Adrenal gland (tissue), 12 donors: Measurements from ENCODE around the gene SEPTIN2. TPM values are rescaled to one million over a fixed set of nuclear protein-coding genes. Genes with fewer than 3 reads are reported as not detected.
A peak's percentile ranks its signal among the peaks of the same experiment; 100 is the strongest.

Source experiments
- DNase-seq, 7 donors: peaks; one replicate each; pipeline ENCODE4 v3.0.0-alpha.2; 2019 to 2020
- H3K27ac ChIP-seq, 5 donors: fragments of 200-600 bp; sonication (generic) in 4 of 5; 1 replicate in 3 of 5; 2 replicates in 2 of 5; pipeline versions ENCODE4 v1.5.1 to v1.8.0; 2016 to 2020; ENCODE audit warnings: mild to moderate bottlenecking in 1 of 5
- H3K27me3 ChIP-seq: fragments of 200-600 bp; 2 replicates; pipeline ENCODE4 v1.8.0; 2021
- H3K36me3 ChIP-seq, 2 donors: fragments of 200-600 bp; replicated peaks in 1 of 2; 1 replicate in 1 of 2; 2 replicates in 1 of 2; pipeline versions ENCODE4 v1.5.1 to v1.8.0; 2018 to 2022
- H3K4me1 ChIP-seq, 2 donors: fragments of 200-600 bp; replicated peaks in 1 of 2; 1 replicate in 1 of 2; 2 replicates in 1 of 2; pipeline versions ENCODE4 v1.5.1 to v1.8.0; 2018 to 2021
- H3K4me3 ChIP-seq, 4 donors: fragments of 200-600 bp; sonication (generic) in 3 of 4; one replicate each; pipeline ENCODE4 v1.5.1; 2016 to 2018
- H3K9me3 ChIP-seq, 3 donors: fragments of 200-600 bp; sonication (generic) in 1 of 3; replicated peaks in 1 of 3; 1 replicate in 2 of 3; 2 replicates in 1 of 3; pipeline versions ENCODE4 v1.5.1 to v1.8.0; 2016 to 2021
- POLR2A ChIP-seq, 2 donors: fragments of 450-650 bp; IDR thresholded peaks; one replicate each; pipeline ENCODE4 v1.6.1; 2017; ENCODE audit warnings: antibody characterized with exemption in 2 of 2, mild to moderate bottlenecking in 2 of 2, moderate library complexity in 1 of 2
- WGBS, 4 donors: extraction: QIAGEN DNeasy Blood & Tissue Kit in 2 of 4; methylation state at CpG; one replicate each; pipeline versions ENCODE4 v1.1.5 to v1.1.7; 2013 to 2017; 5-methylcytosine and 5-hydroxymethylcytosine counted together
- intact Hi-C, 2 donors: fragments of 100-400 bp; cut with DNase I; formaldehyde crosslinking; loops; one replicate each; pipeline versions ENCODE4 v1.14.1 to v1.15.0; 2022 to 2023
- polyA plus RNA-seq, 3 donors: library from polyadenylated mRNA; stranded (reverse); fragments of 200-250 nt in 2 of 3; fragments of 350-450 nt in 1 of 3; fragmentation: Illumina TruSeq in 1 of 3; extraction: RNeasy Lipid Tissue Mini Kit (QIAGEN cat#74804) in 1 of 3; gene quantifications; one replicate each; pipeline ENCODE4 v1.2.3, GENCODE V29; 2013 to 2014
- total RNA-seq, 9 donors: library from RNA; depleted of rRNA in 4 of 9; stranded (reverse); fragments of >200 nt in 4 of 9; fragments of 120-200 nt in 1 of 9; fragmentation: NEBNext Ultra II Directional in 1 of 9; extraction: Animal tissue kit (Norgen Biotek cat#: 25700) in 1 of 9; gene quantifications; one replicate each; pipeline versions ENCODE4 v1.1.0 to v1.2.4, GENCODE V29; 2013 to 2023
- TF ChIP-seq, protein P1 (sequence below), 6 experiments: fragments of 450-650 bp in 4 of 6; fragments of 200-600 bp in 2 of 6; sonication (generic) in 1 of 6; IDR thresholded peaks; 1 replicate in 5 of 6; 2 replicates in 1 of 6; pipeline versions ENCODE4 v1.5.1 to v1.8.0; 2016 to 2021; ENCODE audit warnings: antibody characterized with exemption in 6 of 6, mild to moderate bottlenecking in 2 of 6, moderate library complexity in 1 of 6
- donor health status: healthy with polysubstance abuse.
- donor health status: Bipolar disorder and iron deficiency.
- donor health status: DM: yes; HTN: yes; CAD: no.
- donor health status: DM: no; HTN: no; CAD: no.
- donor health status: DM: no; HTN: no; CAD: no.
- donor health status: DM: yes; HTN: yes; CAD: no.

The SEPTIN2 gene
- total and polyA plus RNA-seq, 12 donors = 108 to 368 (median 251) TPM

DNA sequence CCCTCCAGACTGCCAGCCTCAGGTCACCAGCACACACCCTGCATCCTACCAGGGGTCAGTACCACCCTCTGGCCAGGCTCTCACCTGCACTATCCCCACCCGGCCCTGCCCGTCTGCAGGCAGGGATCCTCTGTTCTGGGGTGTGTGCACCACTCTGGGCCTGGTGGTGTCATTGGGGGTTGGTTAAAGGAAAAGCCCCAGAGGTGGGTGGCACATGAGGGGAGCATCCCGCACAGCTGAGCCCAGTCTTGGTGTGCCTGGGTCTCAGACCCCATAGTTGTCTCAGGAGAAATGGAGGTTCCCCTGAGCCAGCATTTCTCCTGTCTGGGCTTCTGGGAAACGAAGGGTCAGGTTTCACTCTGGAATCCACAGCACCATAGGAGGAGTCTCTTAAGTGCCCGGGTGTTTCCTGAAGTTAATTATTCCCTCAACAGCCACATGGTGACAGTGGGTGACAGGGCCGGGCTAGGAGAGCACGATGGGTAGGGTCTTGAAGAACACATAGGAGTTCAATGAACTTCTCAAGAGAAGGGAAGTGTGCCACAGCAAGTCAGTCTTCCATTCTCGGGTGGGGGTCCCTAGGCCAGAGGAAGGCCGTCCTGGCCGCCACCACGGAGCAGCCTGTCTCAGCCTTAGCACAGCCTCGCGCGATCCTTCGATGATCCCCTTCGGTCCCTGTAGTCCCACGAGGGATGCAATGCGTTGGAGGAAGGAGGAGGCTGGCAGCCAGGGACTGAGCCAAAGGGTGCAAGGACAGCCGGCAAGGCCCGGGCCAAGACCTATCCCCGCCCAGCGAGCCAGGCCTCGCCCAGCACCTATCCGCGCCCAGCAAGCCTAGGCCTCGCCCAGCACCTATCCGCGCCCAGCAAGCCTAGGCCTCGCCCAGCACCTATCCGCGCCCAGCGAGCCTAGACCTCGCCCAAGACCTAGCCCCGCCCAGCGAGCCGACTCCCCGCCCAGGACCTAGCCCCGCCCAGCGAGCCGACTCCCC lies 39.2 kb downstream of the SEPTIN2 start:
- H3K27ac ChIP-seq = peak overlapping the region in 3 of 5 donors; percentile 58 to 86 (median 70)
- H3K27me3 ChIP-seq = no peaks in the 10 kb centered on the region
- DNase-seq = peak; percentile 93 to 98 (median 97)
- H3K36me3 ChIP-seq = peaks cover 0 to 37% of the 10 kb centered on the region in 2 donors
- H3K4me1 ChIP-seq = peaks cover 20 to 26% of the 10 kb centered on the region in 2 donors
- no peak overlapping the region for H3K4me3 ChIP-seq
- H3K9me3 ChIP-seq = no peaks in the 10 kb centered on the region
- intact Hi-C loops = no loop called here
- 20 to 40% (median 32%) methylated on average over 8 to 37 of the region's 40 CpGs for WGBS, 4 donors
- TF ChIP-seq, protein P1, sequence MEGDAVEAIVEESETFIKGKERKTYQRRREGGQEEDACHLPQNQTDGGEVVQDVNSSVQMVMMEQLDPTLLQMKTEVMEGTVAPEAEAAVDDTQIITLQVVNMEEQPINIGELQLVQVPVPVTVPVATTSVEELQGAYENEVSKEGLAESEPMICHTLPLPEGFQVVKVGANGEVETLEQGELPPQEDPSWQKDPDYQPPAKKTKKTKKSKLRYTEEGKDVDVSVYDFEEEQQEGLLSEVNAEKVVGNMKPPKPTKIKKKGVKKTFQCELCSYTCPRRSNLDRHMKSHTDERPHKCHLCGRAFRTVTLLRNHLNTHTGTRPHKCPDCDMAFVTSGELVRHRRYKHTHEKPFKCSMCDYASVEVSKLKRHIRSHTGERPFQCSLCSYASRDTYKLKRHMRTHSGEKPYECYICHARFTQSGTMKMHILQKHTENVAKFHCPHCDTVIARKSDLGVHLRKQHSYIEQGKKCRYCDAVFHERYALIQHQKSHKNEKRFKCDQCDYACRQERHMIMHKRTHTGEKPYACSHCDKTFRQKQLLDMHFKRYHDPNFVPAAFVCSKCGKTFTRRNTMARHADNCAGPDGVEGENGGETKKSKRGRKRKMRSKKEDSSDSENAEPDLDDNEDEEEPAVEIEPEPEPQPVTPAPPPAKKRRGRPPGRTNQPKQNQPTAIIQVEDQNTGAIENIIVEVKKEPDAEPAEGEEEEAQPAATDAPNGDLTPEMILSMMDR (IDR thresholded peaks at IDR 0.05) = no peak
- peak in 1 of 2 donors; percentile 51 for TF ChIP-seq POLR2A (IDR thresholded peaks at IDR 0.05)

DNA sequence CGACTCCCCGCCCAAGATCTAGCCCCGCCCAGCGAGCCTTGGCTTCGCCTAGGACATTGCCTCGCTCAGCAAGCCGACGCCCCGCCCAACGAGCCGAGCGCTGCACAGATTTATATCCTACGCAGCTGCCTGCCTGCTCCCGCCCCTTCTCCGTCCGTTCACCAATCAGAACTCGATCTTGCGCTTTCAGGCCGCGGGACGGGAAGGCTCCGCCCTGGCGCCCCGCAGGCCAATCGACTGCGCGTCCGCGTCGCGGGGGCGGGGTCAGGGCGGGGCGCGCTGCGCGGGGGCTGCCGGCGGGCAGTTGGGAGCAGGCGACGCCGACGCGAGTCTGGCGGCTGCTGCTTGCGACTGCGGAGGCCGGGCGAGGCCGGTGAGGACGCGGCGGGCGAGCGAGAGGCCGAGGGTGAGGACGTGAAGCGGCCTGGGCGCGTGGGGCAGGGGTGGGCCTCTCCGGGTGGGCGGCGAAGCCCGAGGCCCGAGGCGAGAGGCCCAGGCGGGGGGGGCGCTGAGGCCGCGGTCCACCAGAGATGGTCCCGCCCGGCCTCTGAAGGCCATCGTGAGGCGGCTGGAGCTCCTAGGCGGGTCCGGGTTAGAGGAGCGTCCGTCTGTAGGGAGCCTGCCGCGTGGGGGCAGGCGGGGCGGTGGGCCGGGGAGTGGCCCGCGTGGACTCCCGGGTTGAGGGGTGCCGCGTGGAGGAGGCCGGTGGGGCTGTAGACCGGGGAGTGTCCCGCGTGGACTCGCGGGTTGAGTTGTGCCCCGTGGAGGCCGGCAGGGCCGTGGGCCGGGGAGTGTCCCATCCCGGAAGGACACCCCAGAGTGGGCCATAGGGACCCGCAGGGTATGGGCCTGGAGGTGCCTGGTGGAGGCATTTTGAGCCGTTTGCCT lies 40.5 kb downstream of the SEPTIN2 start, which contains the start of gene FARP2:
TSS of gene FARP2 (plus strand) at position 303 of the 888 bp plus-strand sequence. CDS start 16,823 bp downstream, outside the sequence.
- Histone ChIP-seq H3K27me3 (no peaks in the 10 kb centered on the region), H3K9me3 (no peaks in the 10 kb centered on the region), H3K36me3 (peaks cover 0 to 25% of the 10 kb centered on the region in 2 donors), H3K27ac (peak within 1 kb of the TSS in 4 of 5 donors; percentile 80 to 97 (median 86)), H3K4me3 (peak within 1 kb of the TSS in 3 of 4 donors; percentile 23 to 63 (median 44)), H3K4me1 (peaks cover 20 to 26% of the 10 kb centered on the region in 2 donors)
- DNase-seq = peak; percentile 100
- 0 to 2% (median 1%) methylated on average over 11 to 101 of the region's 101 CpGs for WGBS, 4 donors
- intact Hi-C loops = no loop called here
- TF ChIP-seq, protein P1 (IDR thresholded peaks at IDR 0.05) = peak in 1 of 6 experiments; percentile 13
- peak; percentile 89 to 90 for TF ChIP-seq POLR2A (IDR thresholded peaks at IDR 0.05)

DNA sequence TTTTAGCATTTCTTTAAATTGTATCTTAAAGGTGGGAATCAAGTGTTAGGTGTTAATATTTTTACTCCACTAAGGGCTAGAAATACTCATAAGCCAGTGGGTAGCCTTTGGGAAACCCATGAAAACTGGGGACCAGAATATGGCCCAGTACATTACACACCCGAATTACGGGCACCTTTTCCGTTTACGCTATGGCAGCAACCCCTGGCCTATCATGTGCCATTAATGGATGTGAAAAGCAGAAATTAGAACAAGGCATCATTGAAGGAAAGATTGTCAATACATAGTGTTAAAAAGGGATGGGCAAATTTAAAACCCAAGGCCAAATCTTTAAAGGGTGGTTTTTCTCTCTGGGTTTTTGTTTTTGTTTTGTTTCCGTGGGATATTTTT lies 41.1 kb downstream of the SEPTIN2 start:
- Histone ChIP-seq H3K4me1 (peaks cover 20 to 26% of the 10 kb centered on the region in 2 donors), H3K27ac (peak overlapping the region in 4 of 5 donors; percentile 80 to 97 (median 86)), H3K27me3 (no peaks in the 10 kb centered on the region), H3K36me3 (peaks cover 0 to 18% of the 10 kb centered on the region in 2 donors), H3K9me3 (no peaks in the 10 kb centered on the region), H3K4me3 (peak overlapping the region in 3 of 4 donors; percentile 23 to 63 (median 44))
- intact Hi-C loops = no loop called here
- TF ChIP-seq, protein P1 (IDR thresholded peaks at IDR 0.05) = no peak
- TF ChIP-seq POLR2A (IDR thresholded peaks at IDR 0.05) = no peak
- 10 to 21% (median 15%) methylated on average over 5 of the region's 5 CpGs for WGBS, 4 donors
- DNase-seq = no peak
